Natural killer cell (primary cell): ENCODE measurements around the gene FSTL4. TPM values are rescaled to one million over a fixed set of nuclear protein-coding genes. Genes with fewer than 3 reads are reported as not detected.

Experiments used
- ATAC-seq, 3 donors: fragments of 150-1000 bp in 2 of 3; fragments of 200-7000 bp in 1 of 3; cut with Tn5 transposase; 1 replicate in 1 of 3; 2 replicates in 2 of 3; pipeline ENCODE4 v1.10.0; 2021; ENCODE audit warnings: mild to moderate bottlenecking in 2 of 3, moderate library complexity in 2 of 3
- DNase-seq, 2 donors: peaks; one replicate each; pipeline versions ENCODE4 v3.0.0 to v3.0.0-alpha.2; 2013 to 2021; ENCODE audit warnings: mixed read lengths in 1 of 2
- H3K27ac ChIP-seq: one replicate; pipeline ENCODE4 v1.5.1; 2013; ENCODE audit warnings: mild to moderate bottlenecking, low read length
- H3K27me3 ChIP-seq: one replicate; pipeline ENCODE4 v1.6.1; 2013; ENCODE audit warnings: low read length; ENCODE audit not compliant: control insufficient read depth, insufficient read depth
- H3K36me3 ChIP-seq: one replicate; pipeline ENCODE4 v1.6.1; 2013; ENCODE audit warnings: low read length; ENCODE audit not compliant: control insufficient read depth, insufficient read depth
- H3K4me1 ChIP-seq: one replicate; pipeline ENCODE4 v1.6.1; 2013; ENCODE audit warnings: low read length; ENCODE audit not compliant: control insufficient read depth, insufficient read depth
- H3K4me3 ChIP-seq: one replicate; pipeline ENCODE4 v1.5.1; 2013; ENCODE audit warnings: low read length
- H3K9me3 ChIP-seq: one replicate; pipeline ENCODE4 v1.6.1; 2013; ENCODE audit warnings: low read length; ENCODE audit not compliant: control insufficient read depth, insufficient read depth
- H3K27ac Mint-ChIP-seq, 2 donors: one replicate each; pipeline ENCODE4 v1.8.0; 2022; ENCODE audit warnings: mild to moderate bottlenecking in 2 of 2, mixed read lengths in 2 of 2, moderate library complexity in 1 of 2
- H3K27me3 Mint-ChIP-seq, 2 donors: one replicate each; pipeline ENCODE4 v1.8.0; 2022; ENCODE audit warnings: low read depth in 2 of 2, mixed read lengths in 2 of 2
- H3K36me3 Mint-ChIP-seq: one replicate; pipeline ENCODE4 v1.8.0; 2022; ENCODE audit warnings: mixed read lengths
- H3K4me1 Mint-ChIP-seq, 2 donors: one replicate each; pipeline ENCODE4 v1.8.0; 2022; ENCODE audit warnings: mixed read lengths in 2 of 2
- H3K4me3 Mint-ChIP-seq: one replicate; pipeline ENCODE4 v1.8.0; 2022; ENCODE audit warnings: mild to moderate bottlenecking, moderate library complexity, mixed read lengths
- H3K9me3 Mint-ChIP-seq, 2 donors: one replicate each; pipeline ENCODE4 v1.8.0; 2022; ENCODE audit warnings: mixed read lengths in 2 of 2
- CTCF ChIP-seq: fragments of 200-600 bp; IDR thresholded peaks from one replicate; pipeline ENCODE4 v1.8.0; 2022; ENCODE audit warnings: antibody characterized with exemption
- WGBS: methylation state at CpG from one replicate; pipeline ENCODE4 v1.1.7; 2013; ENCODE audit warnings: missing lambda C conversion rate; ENCODE audit not compliant: insufficient coverage; 5-methylcytosine and 5-hydroxymethylcytosine counted together
- intact Hi-C: fragments of 100-400 bp; cut with micrococcal nuclease; formaldehyde crosslinking; loops from one replicate; pipeline ENCODE4 v1.14.2; 2022
- total RNA-seq, 4 donors: library from RNA; stranded (reverse); fragments of 120-200 nt in 1 of 4; gene quantifications; one replicate each; pipeline versions ENCODE4 v1.2.3 to v1.2.4, GENCODE V29; 2013 to 2022

FSTL4 gene
- total RNA-seq, 3 donors from 2014 or later (not counting 1 experiment from before 2014, with no cell fraction given): 0.11 to 0.75 (median 0.55) TPM

GRCh38 chr5:133404724-133405123, 207.6 kb downstream of the FSTL4 start:
- Histone ChIP-seq H3K36me3 (no peaks in the 10 kb centered on the region), H3K4me3 (no peak overlapping the region), H3K9me3 (no peaks in the 10 kb centered on the region), H3K4me1 (no peaks in the 10 kb centered on the region), H3K27ac (no peak overlapping the region), H3K27me3 (no peaks in the 10 kb centered on the region)
- Mint-ChIP-seq H3K4me3 (no peak overlapping the region), H3K9me3 (no peaks in the 10 kb centered on the region), H3K27ac (no peak overlapping the region), H3K27me3 (peaks cover 0 to 2% of the 10 kb centered on the region in 2 donors), H3K36me3 (no peaks in the 10 kb centered on the region), H3K4me1 (peaks cover 4% of the 10 kb centered on the region in 2 donors)
- ATAC-seq (no peak), DNase-seq (no peak)
- no peak for TF ChIP-seq CTCF
- WGBS: 80% methylated on average over 7 of the region's 7 CpGs
- intact Hi-C loops: no loop called here

DNA sequence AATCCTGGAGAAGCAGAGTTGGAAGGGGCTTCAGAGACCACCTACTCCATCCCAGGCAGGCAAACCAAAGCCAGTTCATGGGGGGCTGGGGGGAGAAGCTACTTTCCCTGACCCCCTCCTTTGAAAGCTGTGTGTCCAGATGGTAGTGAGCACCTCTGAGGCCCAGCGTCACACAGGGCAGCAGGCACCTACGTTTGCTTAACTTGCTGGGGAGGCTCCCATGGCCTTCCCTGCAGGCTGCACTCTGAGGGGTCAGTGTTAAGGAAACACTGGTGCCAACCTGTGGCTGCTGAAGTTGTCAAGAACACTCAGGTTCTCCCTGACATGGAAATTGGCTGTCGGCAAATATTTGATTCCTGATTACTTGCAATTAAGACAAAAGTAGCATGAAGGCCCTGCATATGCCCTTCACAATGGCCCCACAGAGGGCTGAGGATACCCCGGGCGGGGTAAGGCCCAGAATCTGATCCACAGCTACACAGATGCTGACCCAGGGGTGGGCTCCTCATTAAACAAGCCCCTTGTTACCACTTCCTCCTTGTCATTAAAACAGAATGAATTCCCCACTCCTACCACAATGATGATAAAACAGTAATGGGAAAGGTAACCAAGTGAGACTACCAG, 208.5 kb downstream of the FSTL4 start:
- H3K27ac ChIP-seq: no peak overlapping the region
- H3K27me3 ChIP-seq: no peaks in the 10 kb centered on the region
- no peak overlapping the region for H3K4me3 Mint-ChIP-seq
- peaks cover 12 to 13% of the 10 kb centered on the region in 2 donors for H3K4me1 Mint-ChIP-seq
- H3K27ac Mint-ChIP-seq: no peak overlapping the region
- no peak for ATAC-seq
- no peak for TF ChIP-seq CTCF
- no peak overlapping the region for H3K4me3 ChIP-seq
- DNase-seq: no peak
- H3K9me3 Mint-ChIP-seq: no peaks in the 10 kb centered on the region
- WGBS: 89% methylated on average over 5 of the region's 5 CpGs
- H3K9me3 ChIP-seq: no peaks in the 10 kb centered on the region
- H3K27me3 Mint-ChIP-seq: peaks cover 0 to 2% of the 10 kb centered on the region in 2 donors
- H3K36me3 ChIP-seq: no peaks in the 10 kb centered on the region
- intact Hi-C loops: no loop called here
- peaks cover 7% of the 10 kb centered on the region for H3K4me1 ChIP-seq
- H3K36me3 Mint-ChIP-seq: no peaks in the 10 kb centered on the region

DNA sequence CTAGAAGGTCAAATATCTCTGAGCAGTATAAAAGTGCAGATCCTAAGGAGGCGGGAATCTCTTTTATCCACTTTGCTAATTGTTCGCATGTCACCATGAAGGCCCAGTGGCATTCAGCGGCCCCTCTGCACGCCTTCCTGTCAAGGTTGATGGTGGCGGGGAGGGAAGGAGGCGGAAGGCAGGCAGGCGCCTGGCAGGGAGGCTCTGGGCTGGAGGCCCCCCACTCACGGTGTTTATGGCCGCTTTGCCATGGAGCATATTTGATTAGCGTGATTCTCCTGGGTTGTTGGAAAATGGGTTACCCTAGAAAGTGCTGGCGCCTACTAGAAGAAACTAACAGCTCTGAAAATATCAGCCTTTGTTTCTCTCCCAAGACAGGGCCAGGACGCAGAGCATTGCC, 209.6 kb downstream of the FSTL4 start:
- Histone ChIP-seq H3K4me3 (no peak overlapping the region), H3K27me3 (no peaks in the 10 kb centered on the region), H3K9me3 (no peaks in the 10 kb centered on the region), H3K36me3 (no peaks in the 10 kb centered on the region), H3K27ac (no peak overlapping the region), H3K4me1 (peaks cover 13% of the 10 kb centered on the region)
- DNase-seq (no peak), ATAC-seq (no peak)
- no peaks in the 10 kb centered on the region for H3K36me3 Mint-ChIP-seq
- H3K4me1 Mint-ChIP-seq: peaks cover 22 to 23% of the 10 kb centered on the region in 2 donors
- peaks cover 0 to 1% of the 10 kb centered on the region in 2 donors for H3K27me3 Mint-ChIP-seq
- no peak overlapping the region for H3K27ac Mint-ChIP-seq
- H3K4me3 Mint-ChIP-seq: no peak overlapping the region
- 95% methylated on average over 12 of the region's 12 CpGs for WGBS
- intact Hi-C loops: no loop called here
- TF ChIP-seq CTCF: no peak
- no peaks in the 10 kb centered on the region for H3K9me3 Mint-ChIP-seq

GRCh38 chr5:133401731-133402347, 210.5 kb downstream of the FSTL4 start:
- no peaks in the 10 kb centered on the region for H3K27me3 ChIP-seq
- H3K4me3 Mint-ChIP-seq: no peak overlapping the region
- DNase-seq (no peak), ATAC-seq (no peak)
- H3K36me3 Mint-ChIP-seq: no peaks in the 10 kb centered on the region
- no peaks in the 10 kb centered on the region for H3K36me3 ChIP-seq
- no peaks in the 10 kb centered on the region for H3K9me3 ChIP-seq
- no peaks in the 10 kb centered on the region for H3K9me3 Mint-ChIP-seq
- TF ChIP-seq CTCF: no peak
- H3K27me3 Mint-ChIP-seq: no peaks in the 10 kb centered on the region
- H3K27ac Mint-ChIP-seq: no peak overlapping the region
- H3K4me1 Mint-ChIP-seq: peaks cover 22 to 23% of the 10 kb centered on the region in 2 donors
- H3K27ac ChIP-seq: no peak overlapping the region
- intact Hi-C loops: no loop called here
- 68% methylated on average over 9 of the region's 9 CpGs for whole genome bisulfite sequencing
- peaks cover 13% of the 10 kb centered on the region for H3K4me1 ChIP-seq
- no peak overlapping the region for H3K4me3 ChIP-seq
